UCSD-AML1 (cell line): Measurements from ENCODE around the gene PRICKLE1.
"Not testable (repeated sequence)": the region's sequence is repeated elsewhere in the genome, so short reads cannot be mapped to it uniquely, and the experiment has no call there.

Experiments used
- DNase-seq: peaks from one replicate; lab custom pipeline; 2025; ENCODE audit not compliant: unreplicated experiment; lab: John Stamatoyannopoulos, UW

PRICKLE1 gene

DNA sequence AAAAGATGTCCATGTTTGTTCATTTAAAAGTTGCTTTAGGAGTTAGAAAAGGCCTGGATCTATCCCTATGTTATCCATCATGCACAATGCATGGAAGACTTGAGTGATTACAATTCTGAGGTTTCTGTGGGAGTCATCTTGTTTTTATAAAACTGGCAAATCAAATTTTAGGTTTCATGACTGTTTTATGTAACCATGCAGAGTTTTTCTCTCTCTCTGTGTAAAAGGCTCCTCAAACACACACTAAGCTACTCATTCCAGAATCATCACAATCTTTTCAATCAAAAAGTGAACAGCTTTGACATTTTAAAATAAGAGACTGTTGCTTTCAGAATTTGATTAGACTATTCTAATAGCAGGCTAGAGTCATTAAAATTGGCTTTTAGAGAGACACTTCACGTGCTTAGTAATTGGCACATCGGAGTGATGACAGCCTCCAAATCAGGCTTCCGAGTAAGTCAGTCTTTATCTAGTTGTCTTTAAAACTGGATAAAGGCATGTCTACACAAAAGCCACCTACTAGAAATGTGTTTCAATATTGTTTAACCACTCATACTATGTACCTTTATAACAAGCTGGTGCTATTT, 31.9 kb downstream of the PRICKLE1 start:
- no peak for DNase-seq

DNA sequence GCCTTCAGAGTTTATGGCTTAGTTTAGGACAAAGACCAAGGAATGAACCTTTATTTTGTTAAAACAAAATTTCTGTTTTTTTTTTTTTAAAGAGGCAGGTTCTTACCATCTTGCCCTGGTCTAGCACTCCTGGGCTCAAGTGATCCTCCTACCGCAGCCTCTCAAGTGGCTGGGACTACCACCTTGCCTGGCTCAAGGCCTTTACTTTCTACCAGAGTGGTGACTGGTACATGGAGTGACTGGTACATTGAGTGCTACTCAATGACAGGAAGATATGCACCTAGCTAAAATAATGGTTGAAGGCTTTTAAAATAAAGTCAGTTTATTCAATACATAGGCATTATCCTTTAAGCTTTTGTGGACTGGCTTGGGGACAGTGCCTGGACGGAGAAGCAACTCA, 32.6 kb downstream of the PRICKLE1 start:
- no peak for DNase-seq

DNA sequence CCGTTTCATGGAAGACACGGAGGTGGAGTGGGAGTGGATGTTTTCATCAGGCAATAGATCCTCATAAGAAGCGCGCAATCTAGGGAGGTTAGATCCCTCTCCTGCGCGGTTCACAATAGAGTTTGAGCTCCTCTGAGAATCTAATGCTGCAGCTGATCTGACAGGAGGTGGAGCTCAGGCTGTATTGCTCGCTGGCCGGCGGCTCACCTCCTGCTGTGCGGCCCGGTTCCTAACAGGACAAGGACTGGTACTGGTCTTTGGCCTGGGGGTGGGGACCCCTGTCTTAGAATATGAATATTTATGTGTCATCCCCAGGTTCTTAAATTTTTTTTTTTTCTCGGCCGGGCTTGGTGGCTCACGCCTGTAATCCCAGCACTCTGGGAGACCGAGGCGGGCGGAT, 36.7 kb downstream of the PRICKLE1 start:
- no peak for DNase-seq

DNA sequence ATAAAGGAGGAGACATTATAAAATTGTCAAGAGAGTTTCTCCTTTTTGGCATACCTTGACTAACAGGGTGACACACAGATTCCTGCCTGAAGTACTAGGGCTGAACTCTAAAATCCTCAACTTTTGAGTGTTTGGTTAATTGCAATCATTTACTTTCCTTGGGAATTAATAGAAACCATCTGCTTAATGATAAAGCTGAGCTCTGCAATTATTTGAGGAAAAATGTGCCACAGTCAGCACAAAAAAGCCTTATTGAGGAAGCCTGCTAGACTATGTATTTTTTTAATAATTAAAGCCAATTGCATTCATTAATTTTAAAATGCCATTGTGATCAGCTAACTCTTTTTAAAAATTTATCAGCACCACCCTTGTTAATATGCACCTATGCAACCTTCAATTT, 38.7 kb downstream of the PRICKLE1 start:
- DNase-seq: no peak

DNA sequence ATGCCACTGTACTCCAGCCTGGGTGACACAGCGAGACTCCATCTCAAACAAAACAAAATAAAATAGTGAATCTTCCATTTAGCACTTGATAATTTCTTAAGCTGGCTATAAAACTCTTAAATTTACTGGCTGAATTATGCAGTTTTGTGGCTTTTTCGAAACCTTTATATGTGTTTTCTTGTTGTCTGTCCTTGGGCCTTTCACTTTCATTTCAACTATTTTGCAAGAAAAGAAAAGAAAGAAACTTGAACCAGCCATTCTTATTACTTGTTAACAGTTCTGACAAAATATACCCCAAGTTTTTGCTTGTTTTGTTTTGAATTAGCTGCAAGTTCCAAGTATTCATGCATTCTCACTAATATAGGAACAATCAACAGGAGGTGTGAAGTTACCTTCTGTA, 42.8 kb downstream of the PRICKLE1 start:
- DNase-seq: no peak

DNA sequence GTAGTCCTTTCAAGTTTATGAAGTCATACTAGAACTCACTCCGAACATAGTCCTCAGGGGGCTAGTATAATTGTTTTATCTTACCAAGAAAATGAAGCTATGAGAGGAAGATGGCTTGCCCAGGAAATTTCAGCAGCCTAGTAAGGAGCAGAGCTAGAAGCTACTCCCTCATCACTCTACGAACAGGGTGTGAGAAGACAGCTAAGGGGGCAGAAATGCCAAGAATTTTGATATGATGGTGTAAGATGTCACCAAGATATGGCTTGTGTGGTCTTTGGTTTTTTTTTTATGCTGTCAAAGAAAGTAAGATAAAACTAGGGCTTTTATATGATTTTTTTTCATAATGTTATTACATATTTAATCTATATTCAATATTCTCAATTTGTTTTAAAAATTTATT, 47.6 kb downstream of the PRICKLE1 start:
- DNase-seq: no peak

DNA sequence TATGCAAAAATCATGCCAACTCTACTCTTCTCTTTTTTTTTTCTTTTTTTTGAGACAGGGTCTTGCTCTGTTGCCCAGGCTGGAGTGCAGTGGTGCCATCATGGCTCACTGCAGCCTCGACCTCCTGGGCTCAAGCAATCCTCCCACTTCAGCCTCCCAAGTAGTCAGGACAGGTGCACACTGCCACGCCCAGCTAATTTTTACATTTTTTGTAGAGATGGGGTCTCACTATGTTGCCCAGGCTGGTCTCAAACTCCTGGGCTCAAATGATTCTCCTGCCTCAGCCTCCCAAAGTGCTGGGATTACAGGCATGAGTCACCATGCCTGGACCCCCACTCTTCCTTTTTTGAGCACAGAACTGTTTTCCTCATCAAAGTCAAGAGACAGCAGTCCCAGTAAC, 48.2 kb downstream of the PRICKLE1 start:
- DNase-seq: not testable (repeated sequence)

DNA sequence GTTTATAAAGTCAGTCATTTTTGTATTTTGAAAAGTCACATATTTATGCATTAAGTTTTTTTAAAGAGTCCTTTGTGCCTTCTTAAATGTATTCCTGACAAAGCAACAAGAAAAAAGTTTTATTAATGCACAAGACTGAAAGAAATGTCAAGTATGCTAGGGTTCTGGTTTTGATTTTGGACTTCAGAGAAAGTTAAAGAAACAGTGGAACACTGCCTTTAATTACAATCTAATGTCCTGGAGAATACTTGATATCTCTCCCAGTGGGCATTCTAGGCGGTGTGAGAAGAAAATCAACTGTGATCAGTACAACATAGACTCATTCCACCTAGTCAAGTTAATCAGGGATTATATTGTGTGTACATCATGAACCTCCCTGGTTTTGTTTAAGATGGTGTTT, 49.9 kb downstream of the PRICKLE1 start:
- DNase-seq: no peak

DNA sequence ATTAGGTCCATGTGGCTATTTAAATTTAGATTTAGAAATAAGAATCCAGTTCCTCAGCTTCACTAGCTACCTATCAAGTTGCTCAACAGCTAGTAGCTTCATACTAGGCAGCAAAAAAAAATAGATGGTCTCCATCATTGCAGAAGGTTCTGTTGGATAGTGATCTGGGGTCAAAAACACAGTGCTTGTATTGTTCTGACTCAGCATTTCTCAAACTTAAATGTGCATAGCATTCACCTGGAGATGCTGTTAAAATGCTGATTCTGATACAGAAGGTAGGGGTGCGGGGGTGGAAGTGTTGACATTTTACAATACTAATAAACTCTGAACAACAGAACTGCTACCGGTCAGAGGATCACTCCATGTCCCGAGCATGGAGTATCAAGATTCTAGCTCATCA, 51.3 kb downstream of the PRICKLE1 start:
- DNase-seq: no peak

DNA sequence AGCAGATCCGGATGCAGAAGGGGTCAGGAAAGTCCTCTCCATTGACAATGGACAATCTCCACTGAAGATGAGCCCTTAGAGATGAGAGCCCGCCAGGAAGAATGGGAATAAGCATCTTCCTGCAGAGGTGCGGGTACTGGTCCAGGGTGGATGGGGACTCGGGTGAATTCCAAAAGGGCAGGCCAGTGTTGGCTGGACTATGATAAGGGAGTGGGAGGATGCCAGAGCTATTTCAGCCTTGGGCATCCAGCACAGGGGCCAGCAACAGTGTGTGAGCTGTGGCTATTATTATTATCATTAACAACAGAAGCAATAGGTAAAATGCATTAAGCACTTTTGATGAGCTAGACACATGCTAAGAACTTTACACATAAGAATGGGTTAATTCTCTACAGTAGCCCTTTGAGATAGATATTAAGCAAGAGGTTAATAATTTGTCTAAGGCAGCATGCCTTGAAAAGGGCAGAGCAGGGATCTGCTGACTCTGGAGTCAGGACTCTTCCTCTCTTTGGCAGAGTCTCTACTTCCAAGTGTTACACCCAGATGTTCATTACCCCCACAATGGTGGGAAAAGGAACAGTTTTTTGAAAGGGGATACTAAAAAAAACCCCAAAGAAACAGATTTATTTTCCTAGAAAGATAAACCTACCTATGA, 55.2 kb downstream of the PRICKLE1 start:
- DNase-seq: no peak

DNA sequence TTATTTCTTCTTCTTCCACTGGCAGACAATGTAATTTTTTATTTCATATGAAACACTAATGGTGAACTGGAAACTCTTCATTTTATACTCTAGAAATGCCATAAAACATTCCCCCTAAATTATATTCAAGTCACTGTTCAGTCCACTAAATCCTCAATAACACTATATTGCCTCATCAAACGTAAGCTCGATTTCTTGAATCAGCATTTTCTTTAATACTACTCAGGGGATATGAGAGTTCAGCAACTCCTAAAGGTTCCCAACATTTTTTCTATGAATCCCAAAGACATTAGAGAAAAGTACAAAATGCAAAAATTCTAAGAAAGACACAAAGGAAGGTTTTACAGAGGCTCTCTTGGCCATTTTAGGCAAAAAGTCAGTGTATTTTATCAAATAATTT, 59.3 kb downstream of the PRICKLE1 start:
- no peak for DNase-seq

DNA sequence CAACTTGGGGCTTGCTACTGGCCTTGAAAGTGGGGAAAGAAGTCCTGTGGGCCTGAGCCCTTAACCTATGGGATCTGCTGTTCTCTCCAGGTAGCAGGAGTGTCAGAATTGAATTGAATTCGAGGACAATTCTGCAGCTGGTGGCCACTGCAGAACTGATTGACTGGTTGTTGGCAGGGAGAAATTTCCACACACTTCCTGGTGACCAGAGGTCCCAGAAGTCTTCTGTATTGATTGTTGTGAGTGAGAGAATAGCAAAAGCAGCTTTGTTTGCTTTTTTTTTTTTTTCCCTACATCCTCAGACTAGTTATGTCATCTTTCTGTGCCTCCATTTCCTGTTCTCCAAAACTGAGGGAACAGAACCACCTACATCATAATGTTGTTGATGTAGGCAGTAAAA, 64.1 kb downstream of the PRICKLE1 start:
- no peak for DNase-seq

DNA sequence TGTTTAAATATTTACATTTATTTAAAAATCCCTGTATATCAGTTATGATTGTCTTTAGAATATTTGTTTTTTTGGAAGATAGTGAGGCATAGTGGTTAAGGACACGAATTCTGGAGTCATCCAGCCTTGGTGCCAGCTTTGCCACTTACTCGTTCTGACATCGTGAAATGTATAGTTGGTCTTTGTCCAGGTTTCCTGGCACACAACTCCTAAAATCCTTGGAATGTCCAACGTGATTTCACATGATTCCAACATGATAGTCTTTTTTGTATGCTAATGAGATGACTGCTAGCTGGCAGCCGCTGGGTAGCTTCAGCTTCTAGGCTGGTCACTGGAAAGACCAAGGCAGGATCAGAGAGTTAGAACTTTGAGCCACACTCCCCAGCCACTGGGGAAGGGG, 64.8 kb downstream of the PRICKLE1 start:
- DNase-seq: no peak

DNA sequence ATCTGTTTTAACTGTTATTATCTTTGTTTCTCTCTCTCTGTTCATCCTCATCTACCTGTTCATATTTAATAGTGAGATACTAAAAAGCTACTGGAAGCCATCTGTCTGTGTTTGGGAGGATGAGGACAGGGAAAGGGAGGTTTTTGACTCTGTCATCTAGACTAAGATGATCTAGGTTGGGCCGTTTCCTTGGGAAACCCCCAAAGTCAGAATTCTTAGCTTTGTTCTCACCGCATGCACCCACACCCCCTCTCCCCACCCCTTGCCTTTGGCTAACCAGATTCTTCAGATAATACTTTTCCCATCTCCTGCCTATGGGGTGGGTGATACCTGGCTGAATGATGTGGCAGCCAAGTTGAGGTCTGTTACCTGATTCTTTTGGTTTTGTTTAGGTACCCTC, 73.0 kb downstream of the PRICKLE1 start:
- no peak for DNase-seq

DNA sequence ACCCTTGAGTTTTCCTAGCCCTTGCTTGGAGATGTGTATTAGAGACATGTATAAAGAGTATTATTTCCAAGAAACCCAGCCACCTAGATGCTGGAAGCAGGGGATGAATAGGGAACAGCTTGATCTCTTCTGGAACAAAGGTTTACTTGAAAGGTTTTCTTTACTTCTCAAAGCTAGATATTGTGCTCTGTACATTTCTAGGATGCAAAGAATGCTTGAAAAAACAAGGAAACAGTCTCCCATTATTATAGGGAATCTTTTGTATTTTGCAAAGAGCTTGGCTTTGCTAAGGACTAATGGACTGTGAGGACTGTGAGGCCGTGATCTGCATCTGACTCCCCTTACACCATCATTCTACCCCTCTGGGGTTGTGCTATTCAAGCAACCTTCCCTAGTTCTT, 77.9 kb downstream of the PRICKLE1 start:
- DNase-seq: no peak

DNA sequence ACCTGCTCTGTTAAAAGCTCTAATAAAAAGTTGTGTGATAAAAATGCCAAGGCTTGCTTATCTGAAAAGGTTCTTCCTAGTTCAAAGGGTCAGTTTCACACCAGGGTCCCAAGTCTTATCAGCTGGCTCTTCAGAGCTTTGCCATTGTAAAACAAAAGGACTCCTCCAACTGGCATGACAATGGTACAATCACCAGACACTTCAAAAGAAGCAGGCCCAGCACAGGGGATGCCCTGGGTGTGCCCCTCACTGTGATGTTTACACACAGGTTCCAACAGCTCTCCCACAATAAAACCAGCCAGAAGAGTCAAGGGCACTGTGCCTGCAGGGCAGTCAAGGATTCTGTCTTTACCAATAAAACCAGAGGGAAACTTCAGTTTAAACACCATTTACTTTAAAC, 78.7 kb downstream of the PRICKLE1 start:
- DNase-seq: no peak

DNA sequence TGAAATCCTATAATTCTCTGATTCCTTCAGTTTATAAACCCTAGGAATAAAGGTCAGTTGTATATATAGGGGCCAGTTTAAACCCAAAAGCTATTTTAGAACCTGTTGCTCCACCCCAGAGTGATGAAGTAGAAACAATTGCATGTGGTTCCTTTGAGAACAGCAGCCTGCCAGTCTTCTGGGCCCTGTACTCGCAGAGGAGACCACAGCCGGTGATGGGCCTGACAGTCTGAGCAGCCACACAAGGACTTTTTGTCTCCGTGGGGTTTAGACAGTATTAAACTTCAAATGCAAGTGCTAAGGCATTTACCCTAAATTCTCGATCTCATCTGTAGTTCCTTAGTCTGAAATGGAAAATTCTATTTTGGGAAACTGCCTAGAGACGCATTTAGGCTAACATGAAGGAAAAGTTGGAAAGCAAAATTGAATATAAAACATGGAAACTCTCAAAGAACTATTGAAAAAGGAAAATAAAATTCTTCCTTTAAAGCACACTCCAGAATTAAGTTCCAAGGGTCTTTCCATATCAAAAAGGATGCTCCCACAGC, 80.6 kb downstream of the PRICKLE1 start:
- DNase-seq: no peak

DNA sequence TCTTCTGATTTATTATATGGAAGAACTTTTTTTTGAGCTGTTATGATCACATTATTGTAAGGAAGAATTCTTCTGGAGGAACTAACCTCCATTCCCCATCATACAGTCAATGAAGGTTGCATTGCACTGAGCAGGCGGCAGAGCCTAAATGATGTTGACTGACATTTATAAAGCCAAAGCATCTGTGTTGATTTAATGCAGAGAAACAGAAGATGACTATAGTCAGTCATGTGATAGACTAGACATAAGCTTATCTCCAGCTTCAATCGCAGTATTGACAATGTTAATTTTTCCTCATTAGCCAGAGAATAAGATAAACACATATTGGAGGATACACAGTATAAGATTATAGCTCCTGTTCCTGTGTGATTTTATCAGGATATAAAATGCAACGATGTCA, 82.0 kb downstream of the PRICKLE1 start:
- no peak for DNase-seq

DNA sequence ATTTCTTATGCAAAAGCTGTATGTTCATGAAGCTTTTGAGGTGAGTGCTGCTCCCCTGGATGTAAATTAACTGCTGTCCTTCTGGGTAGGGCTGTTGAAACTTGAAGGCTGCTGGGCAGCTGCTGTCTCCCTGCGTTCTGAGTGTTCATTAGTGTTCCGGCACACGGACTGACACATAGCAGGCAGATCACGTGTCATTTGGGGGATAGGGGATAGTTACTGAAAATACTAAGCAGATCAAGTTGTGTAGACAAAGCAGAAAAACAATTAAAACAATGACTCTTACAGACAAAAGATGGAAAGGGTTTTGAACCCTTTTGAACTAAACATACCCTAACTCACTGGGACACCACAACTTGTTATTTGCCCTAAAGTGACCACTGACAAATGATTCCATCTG, 82.5 kb downstream of the PRICKLE1 start:
- no peak for DNase-seq

DNA sequence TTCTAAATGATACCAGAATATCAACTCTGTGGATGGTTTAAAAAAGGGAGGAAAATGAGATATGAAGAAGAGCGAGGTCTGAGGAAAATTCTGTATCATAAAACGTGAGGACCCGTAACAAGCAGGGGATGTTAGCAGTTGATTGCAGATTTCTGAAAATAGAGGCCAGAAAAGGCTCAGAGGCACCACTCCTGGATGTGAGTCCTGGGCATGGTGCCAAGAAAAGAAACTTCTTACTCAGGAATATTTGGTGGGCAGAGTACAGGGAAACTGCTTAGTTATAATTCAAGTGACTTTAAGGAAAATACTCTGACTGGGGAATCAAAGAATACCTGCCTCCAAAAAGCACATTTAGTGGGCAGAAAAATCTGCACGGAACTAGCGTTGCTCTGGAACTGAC, 85.5 kb downstream of the PRICKLE1 start:
- DNase-seq: no peak

DNA sequence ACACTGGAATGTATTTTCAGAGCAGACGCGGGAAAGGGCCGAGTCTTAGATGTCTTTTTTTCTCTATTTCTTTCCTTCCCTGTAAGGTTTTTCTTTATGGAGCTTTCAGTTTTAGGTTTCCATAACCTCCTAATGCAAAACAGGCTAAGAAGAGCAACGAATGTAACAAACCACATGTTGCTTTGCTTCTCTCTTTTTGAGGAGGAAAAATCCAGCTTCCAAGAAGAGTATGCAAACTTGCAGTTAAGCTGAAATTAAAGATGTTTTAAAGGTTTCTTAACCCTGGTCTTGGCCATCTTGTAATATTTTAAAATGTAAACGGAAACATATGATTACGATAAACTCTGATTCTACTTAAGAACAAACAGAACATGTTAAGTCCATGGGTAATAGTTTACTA, 86.9 kb downstream of the PRICKLE1 start:
- DNase-seq: no peak

DNA sequence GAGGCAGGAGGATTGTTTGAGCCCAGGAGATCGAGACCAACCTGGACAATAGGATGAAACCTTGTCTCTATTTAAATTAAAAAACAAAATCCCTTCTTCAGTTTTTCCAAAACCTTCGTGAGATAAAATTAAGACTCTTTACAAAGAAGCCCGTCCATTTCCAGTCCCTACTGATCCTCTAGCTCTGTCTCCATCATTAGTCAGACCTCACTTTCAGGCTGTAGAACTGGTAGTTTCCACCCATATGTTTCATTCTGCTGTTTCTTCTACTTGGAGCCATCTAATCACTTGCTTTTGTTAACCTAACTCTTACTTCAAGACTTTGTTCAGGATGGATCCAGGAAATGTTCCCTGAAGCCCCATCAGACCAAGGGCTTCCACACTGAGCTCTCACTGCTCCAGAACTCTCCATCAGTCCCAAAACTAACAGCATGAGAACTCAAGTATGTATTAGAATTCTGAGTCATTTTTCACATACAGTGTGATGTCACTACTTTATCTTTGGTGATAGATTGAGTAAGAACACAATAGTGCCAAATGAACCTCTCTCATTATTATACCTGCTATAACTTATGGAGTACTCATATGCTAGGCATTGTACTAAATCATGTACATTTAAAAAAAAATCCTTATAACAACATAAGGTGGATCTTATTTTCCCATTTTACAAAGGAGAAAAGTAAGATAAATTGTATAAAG, 90.8 kb downstream of the PRICKLE1 start:
- DNase-seq: no peak
